ENCODE results near the gene PEX7. TPM values are rescaled to one million over a fixed set of nuclear protein-coding genes. Genes with fewer than 3 reads are reported as not detected.
A peak's percentile ranks its signal among the peaks of the same experiment; 100 is the strongest.

Gene PEX7
- total RNA-seq, result 14.1 TPM
- long read RNA-seq, transcript PEX7-201 (10 exons, 1,464 nt), result major isoform, 18 of 26 reads
- long read RNA-seq, partial matches to known transcripts, result 0 of 26 reads
- long read RNA-seq, other reads (novel, unspliced or antisense), result 8 of 26 reads

GRCh38 chr6:136822376-136823127, at the start of gene PEX7:
Gene PEX7, plus strand, starts transcription at chr6:136822592. Its CDS starts 74 bp downstream, at chr6:136822666.
- DNase-seq, result peak; percentile 93
- intact Hi-C loops (cut with micrococcal nuclease), result no loop called here
- ATAC-seq, result peak; percentile 94

GRCh38 chr6:136772685-136773472, 49.5 kb upstream of the PEX7 start:
- ATAC-seq (peak; percentile 85), DNase-seq (peak; percentile 56)
- intact Hi-C loops (cut with micrococcal nuclease), result no loop called here

- intact Hi-C loops (cut with micrococcal nuclease), result no loop called here
- ATAC-seq, result peak; percentile 5
- no peak for DNase-seq
These were observed 49.0 kb upstream of the PEX7 start for GRCh38 chr6:136773473-136773796.

- intact Hi-C loops (cut with micrococcal nuclease), result no loop called here
- ATAC-seq, result no peak
These were observed 48.0 kb upstream of the PEX7 start for GRCh38 chr6:136774228-136775041.

GRCh38 chr6:136775081-136775480, 47.3 kb upstream of the PEX7 start:
- intact Hi-C loops (cut with micrococcal nuclease), result no loop called here
- DNase-seq (no peak), ATAC-seq (no peak)

More at GRCh38 chr6:136774228-136775041, 48.0 kb upstream of the PEX7 start:
- no peak for DNase-seq

- DNase-seq (no peak), ATAC-seq (no peak)
- intact Hi-C loops (cut with micrococcal nuclease), result no loop called here
These were observed 46.8 kb upstream of the PEX7 start for GRCh38 chr6:136775548-136775947.

- intact Hi-C loops (cut with micrococcal nuclease), result no loop called here
- ATAC-seq, result no peak
- DNase-seq, result no peak
These were observed 44.7 kb upstream of the PEX7 start for GRCh38 chr6:136777651-136778050.

- intact Hi-C loops (cut with micrococcal nuclease), result no loop called here
- DNase-seq (no peak), ATAC-seq (peak; percentile 28)
These were observed 42.7 kb upstream of the PEX7 start for GRCh38 chr6:136779682-136780081.

GRCh38 chr6:136780972-136781371, 41.4 kb upstream of the PEX7 start:
- ATAC-seq, result no peak
- no peak for DNase-seq
- intact Hi-C loops (cut with micrococcal nuclease), result no loop called here

- DNase-seq (no peak), ATAC-seq (no peak)
- intact Hi-C loops (cut with micrococcal nuclease), result no loop called here
These were observed 40.2 kb upstream of the PEX7 start for GRCh38 chr6:136782021-136782770.

GRCh38 chr6:136783021-136783420, 39.4 kb upstream of the PEX7 start:
- intact Hi-C loops (cut with micrococcal nuclease), result no loop called here
- ATAC-seq (no peak), DNase-seq (no peak)

GRCh38 chr6:136783495-136784270, 38.7 kb upstream of the PEX7 start:
- intact Hi-C loops (cut with micrococcal nuclease), result no loop called here
- peak; percentile 40 for DNase-seq
- peak; percentile 58 for ATAC-seq

GRCh38 chr6:136784271-136784664, 38.1 kb upstream of the PEX7 start:
- ATAC-seq (no peak), DNase-seq (no peak)
- intact Hi-C loops (cut with micrococcal nuclease), result no loop called here

GRCh38 chr6:136784910-136785746, 37.3 kb upstream of the PEX7 start:
- peak; percentile 58 for DNase-seq
- peak; percentile 56 for ATAC-seq
- intact Hi-C loops (cut with micrococcal nuclease), result no loop called here

GRCh38 chr6:136786658-136787057, 35.7 kb upstream of the PEX7 start:
- DNase-seq, result no peak
- intact Hi-C loops (cut with micrococcal nuclease), result no loop called here
- no peak for ATAC-seq

GRCh38 chr6:136787726-136788068, 34.7 kb upstream of the PEX7 start:
- intact Hi-C loops (cut with micrococcal nuclease), result no loop called here

GRCh38 chr6:136788069-136788902, 34.1 kb upstream of the PEX7 start:
- intact Hi-C loops (cut with micrococcal nuclease), result no loop called here
- ATAC-seq (no peak), DNase-seq (no peak)

More at GRCh38 chr6:136787726-136788068, 34.7 kb upstream of the PEX7 start:
- DNase-seq (no peak), ATAC-seq (no peak)
